ENCODE measurements around the gene NRXN3.

GRCh38 chr14:79764323-79764722 is 1594.2 kb downstream of the NRXN3 start:
- TF ChIP-seq CTCF (IDR thresholded peaks at IDR 0.05 in 2 of 3, conservative IDR thresholded peaks at IDR 0.05 in 1 of 3; ENCODE audit: borderline replicate concordance in 1 of 3, insufficient read depth in 1 of 3, low read depth in 2 of 3, low read length in 2 of 3) (no peak), POLR2AphosphoS5 (IDR thresholded peaks at IDR 0.05; ENCODE audit: low read depth, low read length) (no peak), SIN3A (IDR thresholded peaks at IDR 0.05; ENCODE audit: low read depth) (no peak)

Measured in HCT116 (cell line).